ENCODE data around the gene CERS4. TPM values are rescaled to one million over a fixed set of nuclear protein-coding genes. Genes with fewer than 3 reads are reported as not detected.
"Not testable (repeated sequence)": the region's sequence is repeated elsewhere in the genome, so short reads cannot be mapped to it uniquely, and the experiment has no call there.

CERS4 gene
- total and polyA plus RNA-seq, 2 experiments from 2014 or later, result not detected

- Histone ChIP-seq H3K4me2 (ENCODE audit: unreplicated experiment) (no peak overlapping the region), H3K27me3 (replicated peaks; ENCODE audit: insufficient read depth) (no peaks in the 10 kb centered on the region), H3K4me3 (no peak overlapping the region), H3K9me3 (ENCODE audit: low read depth) (no peaks in the 10 kb centered on the region), H4K20me1 (ENCODE audit: insufficient read depth) (no peaks in the 10 kb centered on the region), H3K79me2 (ENCODE audit: insufficient read depth) (no peaks in the 10 kb centered on the region), H3K4me1 (ENCODE audit: insufficient read depth) (peaks cover 6% of the 10 kb centered on the region), H3K9ac (no peak overlapping the region), H3K9me2 (ENCODE audit: insufficient read depth) (no peaks in the 10 kb centered on the region), H3K27ac (no peak overlapping the region), H2AFZ (no peak overlapping the region), H3K36me3 (ENCODE audit: low read depth) (no peaks in the 10 kb centered on the region), H3F3A (ENCODE audit: insufficient read depth) (no peaks in the 10 kb centered on the region)
- in situ Hi-C loops (cut with MboI), result loop anchor here (10.0 kb wide), 1 partner anchor 278 kb away; no protein-coding TSS in a partner anchor
- TF ChIP-seq EZH2phosphoT487 (IDR thresholded peaks at IDR 0.05; ENCODE audit: insufficient read depth, low read depth) (no peak), EZH2 (IDR thresholded peaks at IDR 0.05; ENCODE audit: insufficient read depth, poor library complexity, severe bottlenecking) (no peak)
- 59 to 64% methylated on average over 3 of the region's 3 CpGs for WGBS, 2 experiments (ENCODE audit: low coverage in 1 of 2, low lambda C conversion rate in 2 of 2, missing lambda C conversion rate in 2 of 2)
- DNase-seq, result no peak
Measured at GRCh38 chr19:8243146-8243545, 34.0 kb downstream of the CERS4 start.

GRCh38 chr19:8244442-8244841 is 35.3 kb downstream of the CERS4 start:
- in situ Hi-C loops (cut with MboI), result loop anchor here (10.0 kb wide), 1 partner anchor 280 kb away; no protein-coding TSS in a partner anchor
- no peak for TF ChIP-seq EZH2 (IDR thresholded peaks at IDR 0.05; ENCODE audit: insufficient read depth, poor library complexity, severe bottlenecking)
- TF ChIP-seq EZH2phosphoT487 (IDR thresholded peaks at IDR 0.05; ENCODE audit: insufficient read depth, low read depth), result no peak
- H3K9me3 ChIP-seq (ENCODE audit: low read depth), result no peaks in the 10 kb centered on the region
- no peaks in the 10 kb centered on the region for H3K27me3 ChIP-seq (replicated peaks; ENCODE audit: insufficient read depth)
- no peak overlapping the region for H3K4me3 ChIP-seq
- H3K9me2 ChIP-seq (ENCODE audit: insufficient read depth), result no peaks in the 10 kb centered on the region
- no peaks in the 10 kb centered on the region for H3K36me3 ChIP-seq (ENCODE audit: low read depth)
- no peak overlapping the region for H3K9ac ChIP-seq
- DNase-seq, result no peak
- H2AFZ ChIP-seq, result no peak overlapping the region
- no peak overlapping the region for H3K27ac ChIP-seq
- peaks cover 6% of the 10 kb centered on the region for H3K4me1 ChIP-seq (ENCODE audit: insufficient read depth)
- no peaks in the 10 kb centered on the region for H3F3A ChIP-seq (ENCODE audit: insufficient read depth)
- no peak overlapping the region for H3K4me2 ChIP-seq (ENCODE audit: unreplicated experiment)
- no peaks in the 10 kb centered on the region for H4K20me1 ChIP-seq (ENCODE audit: insufficient read depth)
- H3K79me2 ChIP-seq (ENCODE audit: insufficient read depth), result no peaks in the 10 kb centered on the region
- 60 to 77% methylated on average over 3 of the region's 3 CpGs for WGBS, 2 experiments (ENCODE audit: low coverage in 1 of 2, low lambda C conversion rate in 2 of 2, missing lambda C conversion rate in 2 of 2)

GRCh38 chr19:8245869-8246835 is 37.0 kb downstream of the CERS4 start:
- no peak overlapping the region for H3K27ac ChIP-seq
- no peak for TF ChIP-seq EZH2phosphoT487 (IDR thresholded peaks at IDR 0.05; ENCODE audit: insufficient read depth, low read depth)
- TF ChIP-seq EZH2 (IDR thresholded peaks at IDR 0.05; ENCODE audit: insufficient read depth, poor library complexity, severe bottlenecking), result no peak
- H3K36me3 ChIP-seq (ENCODE audit: low read depth), result no peaks in the 10 kb centered on the region
- H3K79me2 ChIP-seq (ENCODE audit: insufficient read depth), result no peaks in the 10 kb centered on the region
- no peaks in the 10 kb centered on the region for H3K9me2 ChIP-seq (ENCODE audit: insufficient read depth)
- H3K4me3 ChIP-seq, result no peak overlapping the region
- H4K20me1 ChIP-seq (ENCODE audit: insufficient read depth), result no peaks in the 10 kb centered on the region
- no peak overlapping the region for H3K9ac ChIP-seq
- H3K4me2 ChIP-seq (ENCODE audit: unreplicated experiment), result no peak overlapping the region
- no peaks in the 10 kb centered on the region for H3F3A ChIP-seq (ENCODE audit: insufficient read depth)
- WGBS, 2 experiments (ENCODE audit: low coverage in 1 of 2, low lambda C conversion rate in 2 of 2, missing lambda C conversion rate in 2 of 2), result 88 to 91% methylated on average over 11 of the region's 11 CpGs
- H3K27me3 ChIP-seq (replicated peaks; ENCODE audit: insufficient read depth), result no peaks in the 10 kb centered on the region
- no peak overlapping the region for H2AFZ ChIP-seq
- 0 out of 2 replicates have a peak, but pooled peaks cover 3% of the 10 kb centered on the region for H3K4me1 ChIP-seq (ENCODE audit: insufficient read depth)
- H3K9me3 ChIP-seq (ENCODE audit: low read depth), result no peaks in the 10 kb centered on the region
- no peak for DNase-seq
- in situ Hi-C loops (cut with MboI), result loop anchor here (10.0 kb wide), 1 partner anchor 281 kb away; no protein-coding TSS in a partner anchor

GRCh38 chr19:8247129-8247890 is 38.1 kb downstream of the CERS4 start:
- not testable (repeated sequence) for H3K9me2 ChIP-seq (ENCODE audit: insufficient read depth); H4K20me1 ChIP-seq (ENCODE audit: insufficient read depth); DNase-seq

More at GRCh38 chr19:8247129-8247890, 38.1 kb downstream of the CERS4 start:
- H3K4me1 ChIP-seq (ENCODE audit: insufficient read depth); H3K27ac ChIP-seq; H3K36me3 ChIP-seq (ENCODE audit: low read depth); H3K4me3 ChIP-seq; H3K27me3 ChIP-seq (replicated peaks; ENCODE audit: insufficient read depth); H3K9me3 ChIP-seq (ENCODE audit: low read depth); H2AFZ ChIP-seq; H3F3A ChIP-seq (ENCODE audit: insufficient read depth); H3K79me2 ChIP-seq (ENCODE audit: insufficient read depth); H3K4me2 ChIP-seq (ENCODE audit: unreplicated experiment); H3K9ac ChIP-seq: not testable (repeated sequence)
- in situ Hi-C loops (cut with MboI), result loop anchor here (10.0 kb wide), 1 partner anchor 283 kb away; no protein-coding TSS in a partner anchor
- 61 to 65% methylated on average over 8 to 9 of the region's 9 CpGs for WGBS, 2 experiments (ENCODE audit: low coverage in 1 of 2, low lambda C conversion rate in 2 of 2, missing lambda C conversion rate in 2 of 2)
